GM19397 (cell line): ENCODE data around the gene MAPK8IP2.
"Not testable (repeated sequence)": the region's sequence is repeated elsewhere in the genome, so short reads cannot be mapped to it uniquely, and the experiment has no call there.

ENCODE experiments used
- ATAC-seq: cut with Tn5 transposase; IDR thresholded peaks from one replicate; pipeline ENCODE4 v1.9.1; 2021; ENCODE audit warnings: mild to moderate bottlenecking, moderate library complexity; ENCODE audit not compliant: unreplicated experiment

Gene MAPK8IP2

GRCh38 chr22:50597097-50597496 is 3.5 kb upstream of the MAPK8IP2 start:
- ATAC-seq = no peak

- ATAC-seq = no peak
These were observed 657 bp upstream of the MAPK8IP2 start for GRCh38 chr22:50599816-50600455.

GRCh38 chr22:50600967-50601668 is 525 bp downstream of the MAPK8IP2 start:
- ATAC-seq = no peak

- no peak for ATAC-seq
These were observed 1.2 kb downstream of the MAPK8IP2 start for GRCh38 chr22:50601669-50602337.

- ATAC-seq = no peak
These were observed 1.7 kb downstream of the MAPK8IP2 start for GRCh38 chr22:50602338-50602700.

- ATAC-seq = no peak
These were observed 3.1 kb downstream of the MAPK8IP2 start for GRCh38 chr22:50603511-50604255.

GRCh38 chr22:50604256-50605001 is 3.8 kb downstream of the MAPK8IP2 start:
- ATAC-seq = no peak

GRCh38 chr22:50605002-50605612 is 4.5 kb downstream of the MAPK8IP2 start:
- ATAC-seq = no peak

- no peak for ATAC-seq
These were observed 5.1 kb downstream of the MAPK8IP2 start for GRCh38 chr22:50605613-50606074.

- ATAC-seq = no peak
These were observed 5.8 kb downstream of the MAPK8IP2 start for GRCh38 chr22:50606165-50606945.

- ATAC-seq = no peak
These were observed 6.5 kb downstream of the MAPK8IP2 start for GRCh38 chr22:50606946-50607658.

GRCh38 chr22:50607659-50608020 is 7.0 kb downstream of the MAPK8IP2 start:
- no peak for ATAC-seq

- not testable (repeated sequence) for ATAC-seq
These were observed 7.7 kb downstream of the MAPK8IP2 start for GRCh38 chr22:50608058-50608840.

- ATAC-seq = no peak
These were observed 8.4 kb downstream of the MAPK8IP2 start for GRCh38 chr22:50608996-50609395.

GRCh38 chr22:50609599-50609998 is 9.0 kb downstream of the MAPK8IP2 start:
- no peak for ATAC-seq

- no peak for ATAC-seq
These were observed 9.5 kb downstream of the MAPK8IP2 start for GRCh38 chr22:50610041-50610451.

- ATAC-seq = no peak
These were observed 10.0 kb downstream of the MAPK8IP2 start for GRCh38 chr22:50610581-50610980.
